ENCODE results near the gene TRIM46.

The TRIM46 gene

GRCh38 chr1:155197901-155198546, 24.4 kb downstream of the TRIM46 start:
- no peak for DNase-seq
- H3K36me3 ChIP-seq (replicated peaks): peaks cover 10% of the 10 kb centered on the region
- no peak overlapping the region for H3K4me3 ChIP-seq (ENCODE audit: low read depth, low read length)
- H3K27me3 ChIP-seq (replicated peaks): no peaks in the 10 kb centered on the region
- no peak overlapping the region for H3K27ac ChIP-seq
- TF ChIP-seq CTCF (IDR thresholded peaks at IDR 0.05; ENCODE audit: low read depth, low read length, missing control alignments): no peak
- in situ Hi-C loops (cut with HindIII; ENCODE audit: low pct_ligation_motif_present, low sequenced_read_pairs): no loop called here

- in situ Hi-C loops (cut with HindIII; ENCODE audit: low pct_ligation_motif_present, low sequenced_read_pairs): no loop called here
- Histone ChIP-seq H3K4me3 (ENCODE audit: low read depth, low read length) (no peak overlapping the region), H3K27ac (no peak overlapping the region), H3K36me3 (replicated peaks) (peaks cover 10% of the 10 kb centered on the region), H3K27me3 (replicated peaks) (no peaks in the 10 kb centered on the region)
- TF ChIP-seq CTCF (IDR thresholded peaks at IDR 0.05; ENCODE audit: low read depth, low read length, missing control alignments): no peak
- no peak for DNase-seq
Measured at GRCh38 chr1:155198547-155198906, 24.9 kb downstream of the TRIM46 start.

DNA sequence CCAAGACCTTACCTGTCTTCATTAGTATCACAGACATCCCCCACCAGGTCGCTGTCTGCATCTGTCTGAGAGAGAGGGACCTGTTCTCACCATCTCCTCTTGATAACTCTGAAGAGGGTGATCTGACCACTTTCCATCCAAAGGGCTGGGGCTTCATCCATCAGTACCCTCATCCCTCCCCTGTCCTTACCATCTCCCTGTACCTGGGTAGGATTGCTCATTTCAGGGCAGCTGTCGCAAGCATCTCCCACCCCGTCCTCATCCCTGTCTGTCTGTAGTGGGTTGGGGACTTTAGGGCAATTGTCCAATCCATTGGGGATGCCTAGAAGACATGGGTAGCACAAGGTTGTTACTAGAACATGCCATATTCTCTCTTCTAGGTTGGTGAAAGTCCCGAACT, 26.1 kb downstream of the TRIM46 start:
- in situ Hi-C loops (cut with HindIII; ENCODE audit: low pct_ligation_motif_present, low sequenced_read_pairs): no loop called here
- Histone ChIP-seq H3K27me3 (replicated peaks) (no peaks in the 10 kb centered on the region), H3K27ac (no peak overlapping the region), H3K36me3 (replicated peaks) (peaks cover 10% of the 10 kb centered on the region), H3K4me3 (ENCODE audit: low read depth, low read length) (no peak overlapping the region)
- TF ChIP-seq CTCF (IDR thresholded peaks at IDR 0.05; ENCODE audit: low read depth, low read length, missing control alignments): no peak
- no peak for DNase-seq

DNA sequence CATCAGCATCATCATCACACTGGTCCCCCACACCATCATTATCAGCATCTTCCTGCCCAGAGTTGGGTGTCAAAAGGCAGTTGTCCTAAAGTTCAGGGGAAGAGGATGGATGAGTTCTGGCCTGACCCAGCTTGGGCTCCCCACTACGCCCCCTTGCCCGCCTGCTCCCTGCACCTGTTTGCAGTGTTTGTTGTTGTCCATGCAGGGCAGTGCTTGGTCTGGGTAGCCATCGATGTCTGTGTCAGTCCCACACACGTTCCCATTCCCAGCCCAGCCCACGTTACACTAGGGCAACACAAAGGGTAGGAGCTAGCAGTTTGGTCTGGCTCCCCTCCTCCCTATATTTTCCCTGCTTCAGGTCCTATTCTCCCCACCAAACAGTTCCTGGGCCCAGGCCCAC, 27.3 kb downstream of the TRIM46 start:
- TF ChIP-seq CTCF (IDR thresholded peaks at IDR 0.05; ENCODE audit: low read depth, low read length, missing control alignments): no peak
- no peak for DNase-seq
- Histone ChIP-seq H3K27me3 (replicated peaks) (no peaks in the 10 kb centered on the region), H3K27ac (no peak overlapping the region), H3K36me3 (replicated peaks) (peaks cover 10% of the 10 kb centered on the region), H3K4me3 (ENCODE audit: low read depth, low read length) (no peak overlapping the region)
- in situ Hi-C loops (cut with HindIII; ENCODE audit: low pct_ligation_motif_present, low sequenced_read_pairs): no loop called here

DNA sequence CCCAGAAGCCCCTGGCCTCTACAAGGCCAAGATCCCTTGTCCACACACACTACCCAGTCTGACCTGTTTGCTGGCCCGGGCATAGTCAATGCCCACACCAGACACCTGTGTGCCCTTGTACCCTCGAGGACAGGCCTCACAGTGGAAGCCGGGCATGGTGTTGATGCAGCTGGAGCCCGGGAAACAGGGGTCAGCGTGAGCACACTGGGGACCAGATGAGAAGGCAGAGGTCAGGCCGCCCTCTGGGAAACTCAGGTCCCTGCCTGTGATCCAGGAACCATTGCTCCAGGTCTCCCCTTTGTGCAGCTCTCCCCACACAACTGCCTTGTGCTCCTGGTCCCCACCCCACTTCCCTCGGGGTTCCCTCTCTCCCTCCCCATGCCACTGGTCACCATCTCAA, 28.5 kb downstream of the TRIM46 start:
- TF ChIP-seq CTCF (IDR thresholded peaks at IDR 0.05; ENCODE audit: low read depth, low read length, missing control alignments): no peak
- in situ Hi-C loops (cut with HindIII; ENCODE audit: low pct_ligation_motif_present, low sequenced_read_pairs): no loop called here
- no peak overlapping the region for H3K27ac ChIP-seq
- DNase-seq: no peak
- peaks cover 7% of the 10 kb centered on the region for H3K36me3 ChIP-seq (replicated peaks)
- no peaks in the 10 kb centered on the region for H3K27me3 ChIP-seq (replicated peaks)
- H3K4me3 ChIP-seq (ENCODE audit: low read depth, low read length): no peak overlapping the region
